ENCODE results near the gene ELL. TPM values are rescaled to one million over a fixed set of nuclear protein-coding genes. Genes with fewer than 3 reads are reported as not detected.

Gene ELL
- total and polyA plus RNA-seq, 2 experiments from 2014 or later = 11.3 to 20.1 TPM

GRCh38 chr19:18422530-18423191 is 99.2 kb downstream of the ELL start (continued):
- TF ChIP-seq, protein P1, sequence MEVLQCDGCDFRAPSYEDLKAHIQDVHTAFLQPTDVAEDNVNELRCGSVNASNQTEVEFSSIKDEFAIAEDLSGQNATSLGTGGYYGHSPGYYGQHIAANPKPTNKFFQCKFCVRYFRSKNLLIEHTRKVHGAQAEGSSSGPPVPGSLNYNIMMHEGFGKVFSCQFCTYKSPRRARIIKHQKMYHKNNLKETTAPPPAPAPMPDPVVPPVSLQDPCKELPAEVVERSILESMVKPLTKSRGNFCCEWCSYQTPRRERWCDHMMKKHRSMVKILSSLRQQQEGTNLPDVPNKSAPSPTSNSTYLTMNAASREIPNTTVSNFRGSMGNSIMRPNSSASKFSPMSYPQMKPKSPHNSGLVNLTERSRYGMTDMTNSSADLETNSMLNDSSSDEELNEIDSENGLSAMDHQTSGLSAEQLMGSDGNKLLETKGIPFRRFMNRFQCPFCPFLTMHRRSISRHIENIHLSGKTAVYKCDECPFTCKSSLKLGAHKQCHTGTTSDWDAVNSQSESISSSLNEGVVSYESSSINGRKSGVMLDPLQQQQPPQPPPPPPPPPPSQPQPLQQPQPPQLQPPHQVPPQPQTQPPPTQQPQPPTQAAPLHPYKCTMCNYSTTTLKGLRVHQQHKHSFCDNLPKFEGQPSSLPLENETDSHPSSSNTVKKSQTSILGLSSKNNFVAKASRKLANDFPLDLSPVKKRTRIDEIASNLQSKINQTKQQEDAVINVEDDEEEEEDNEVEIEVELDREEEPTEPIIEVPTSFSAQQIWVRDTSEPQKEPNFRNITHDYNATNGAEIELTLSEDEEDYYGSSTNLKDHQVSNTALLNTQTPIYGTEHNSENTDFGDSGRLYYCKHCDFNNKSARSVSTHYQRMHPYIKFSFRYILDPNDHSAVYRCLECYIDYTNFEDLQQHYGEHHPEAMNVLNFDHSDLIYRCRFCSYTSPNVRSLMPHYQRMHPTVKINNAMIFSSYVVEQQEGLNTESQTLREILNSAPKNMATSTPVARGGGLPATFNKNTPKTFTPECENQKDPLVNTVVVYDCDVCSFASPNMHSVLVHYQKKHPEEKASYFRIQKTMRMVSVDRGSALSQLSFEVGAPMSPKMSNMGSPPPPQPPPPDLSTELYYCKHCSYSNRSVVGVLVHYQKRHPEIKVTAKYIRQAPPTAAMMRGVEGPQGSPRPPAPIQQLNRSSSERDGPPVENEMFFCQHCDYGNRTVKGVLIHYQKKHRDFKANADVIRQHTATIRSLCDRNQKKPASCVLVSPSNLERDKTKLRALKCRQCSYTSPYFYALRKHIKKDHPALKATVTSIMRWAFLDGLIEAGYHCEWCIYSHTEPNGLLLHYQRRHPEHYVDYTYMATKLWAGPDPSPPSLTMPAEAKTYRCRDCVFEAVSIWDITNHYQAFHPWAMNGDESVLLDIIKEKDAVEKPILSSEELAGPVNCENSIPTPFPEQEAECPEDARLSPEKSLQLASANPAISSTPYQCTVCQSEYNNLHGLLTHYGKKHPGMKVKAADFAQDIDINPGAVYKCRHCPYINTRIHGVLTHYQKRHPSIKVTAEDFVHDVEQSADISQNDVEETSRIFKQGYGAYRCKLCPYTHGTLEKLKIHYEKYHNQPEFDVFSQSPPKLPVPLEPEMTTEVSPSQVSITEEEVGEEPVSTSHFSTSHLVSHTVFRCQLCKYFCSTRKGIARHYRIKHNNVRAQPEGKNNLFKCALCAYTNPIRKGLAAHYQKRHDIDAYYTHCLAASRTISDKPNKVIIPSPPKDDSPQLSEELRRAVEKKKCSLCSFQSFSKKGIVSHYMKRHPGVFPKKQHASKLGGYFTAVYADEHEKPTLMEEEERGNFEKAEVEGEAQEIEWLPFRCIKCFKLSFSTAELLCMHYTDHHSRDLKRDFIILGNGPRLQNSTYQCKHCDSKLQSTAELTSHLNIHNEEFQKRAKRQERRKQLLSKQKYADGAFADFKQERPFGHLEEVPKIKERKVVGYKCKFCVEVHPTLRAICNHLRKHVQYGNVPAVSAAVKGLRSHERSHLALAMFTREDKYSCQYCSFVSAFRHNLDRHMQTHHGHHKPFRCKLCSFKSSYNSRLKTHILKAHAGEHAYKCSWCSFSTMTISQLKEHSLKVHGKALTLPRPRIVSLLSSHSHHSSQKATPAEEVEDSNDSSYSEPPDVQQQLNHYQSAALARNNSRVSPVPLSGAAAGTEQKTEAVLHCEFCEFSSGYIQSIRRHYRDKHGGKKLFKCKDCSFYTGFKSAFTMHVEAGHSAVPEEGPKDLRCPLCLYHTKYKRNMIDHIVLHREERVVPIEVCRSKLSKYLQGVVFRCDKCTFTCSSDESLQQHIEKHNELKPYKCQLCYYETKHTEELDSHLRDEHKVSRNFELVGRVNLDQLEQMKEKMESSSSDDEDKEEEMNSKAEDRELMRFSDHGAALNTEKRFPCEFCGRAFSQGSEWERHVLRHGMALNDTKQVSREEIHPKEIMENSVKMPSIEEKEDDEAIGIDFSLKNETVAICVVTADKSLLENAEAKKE (CRISPR knock-in tag; IDR thresholded peaks at IDR 0.05) = no peak
- no peak for TF ChIP-seq REST (IDR thresholded peaks at IDR 0.05; ENCODE audit: unreplicated experiment)
- TF ChIP-seq EZH2phosphoT487 (IDR thresholded peaks at IDR 0.05; ENCODE audit: unreplicated experiment) = no peak

GRCh38 chr19:18421371-18421959 is 100.4 kb downstream of the ELL start:
- Histone ChIP-seq H4K20me1 (replicated peaks; ENCODE audit: insufficient read depth) (peaks cover 6% of the 10 kb centered on the region; the same call in 1 of the 2 replicates), H3K36me3 (ENCODE audit: insufficient read depth) (no peaks in the 10 kb centered on the region), H2AFZ (no peak overlapping the region), H3K79me2 (replicated peaks; ENCODE audit: insufficient read depth) (no peaks in the 10 kb centered on the region), H3K4me1 (ENCODE audit: insufficient read depth) (peaks cover 7% of the 10 kb centered on the region; the same call in 1 of the 2 replicates), H3K27me3 (ENCODE audit: insufficient read depth) (peaks cover 39% of the 10 kb centered on the region), H3K9me2 (ENCODE audit: insufficient read depth) (no peaks in the 10 kb centered on the region), H3K27ac (ENCODE audit: low read depth) (no peak overlapping the region), H3K4me2 (no peak overlapping the region), H3K4me3 (no peak overlapping the region), H3F3A (replicated peaks; ENCODE audit: low read depth) (peaks cover 14% of the 10 kb centered on the region)
- peaks cover 41% of the 10 kb centered on the region for H3K27me3 Mint-ChIP-seq (ENCODE audit: insufficient read depth, low read depth, poor library complexity)
- TF ChIP-seq ZNF331 (CRISPR knock-in tag; IDR thresholded peaks at IDR 0.05; ENCODE audit: low read depth) (no peak), CTCF (conservative IDR thresholded peaks at IDR 0.05; ENCODE audit: low read depth in 2 of 2) (no peak)
- peaks cover 36% of the 10 kb centered on the region for H3K4me1 Mint-ChIP-seq
- DNase-seq (ENCODE audit: low spot score) (no peak), ATAC-seq (no peak)
- no peak overlapping the region for H3K27ac Mint-ChIP-seq
- H3K4me3 Mint-ChIP-seq = no peak overlapping the region; the same call in 2 of the 3 replicates
- no peaks in the 10 kb centered on the region for H3K36me3 Mint-ChIP-seq (ENCODE audit: low read depth)
- no peaks in the 10 kb centered on the region for H3K9me3 Mint-ChIP-seq
